Osteocyte (in vitro differentiated cells): ENCODE data around the gene MND1. TPM values are rescaled to one million over a fixed set of nuclear protein-coding genes. Genes with fewer than 3 reads are reported as not detected.

ENCODE experiments used
- DNase-seq: peaks from one replicate; pipeline ENCODE4 v3.0.0; 2021; ENCODE audit warnings: mixed read lengths; ENCODE audit not compliant: unreplicated experiment; ENCODE audit errors: extremely low spot score
- H3K27ac Mint-ChIP-seq: one replicate; pipeline ENCODE4 v1.8.0; 2021; ENCODE audit warnings: mild to moderate bottlenecking, mixed read lengths; ENCODE audit not compliant: unreplicated experiment
- H3K27me3 Mint-ChIP-seq: one replicate; pipeline ENCODE4 v1.8.0; 2021; ENCODE audit warnings: mixed read lengths; ENCODE audit not compliant: unreplicated experiment
- H3K36me3 Mint-ChIP-seq: one replicate; pipeline ENCODE4 v1.8.0; 2021; ENCODE audit warnings: mixed read lengths; ENCODE audit not compliant: unreplicated experiment
- H3K4me1 Mint-ChIP-seq: one replicate; pipeline ENCODE4 v1.8.0; 2021; ENCODE audit warnings: mixed read lengths; ENCODE audit not compliant: unreplicated experiment
- H3K4me3 Mint-ChIP-seq: one replicate; pipeline ENCODE4 v1.8.0; 2021; ENCODE audit warnings: mild to moderate bottlenecking, moderate library complexity, mixed read lengths; ENCODE audit not compliant: unreplicated experiment
- H3K9me3 Mint-ChIP-seq: one replicate; pipeline ENCODE4 v1.8.0; 2021; ENCODE audit warnings: mixed read lengths; ENCODE audit not compliant: unreplicated experiment
- total RNA-seq: library from RNA; stranded (reverse); gene quantifications from 2 replicates; pipeline ENCODE4 v1.2.1, GENCODE V29; 2021
- TF ChIP-seq, protein P1 (sequence below): fragments of 200-600 bp; sonication (generic); IDR thresholded peaks from 2 replicates; pipeline ENCODE4 v1.5.0; 2021; ENCODE audit warnings: antibody characterized with exemption, mild to moderate bottlenecking, moderate library complexity

MND1 gene
- total RNA-seq, 1 donor from 2014 or later = 0.91 TPM

DNA sequence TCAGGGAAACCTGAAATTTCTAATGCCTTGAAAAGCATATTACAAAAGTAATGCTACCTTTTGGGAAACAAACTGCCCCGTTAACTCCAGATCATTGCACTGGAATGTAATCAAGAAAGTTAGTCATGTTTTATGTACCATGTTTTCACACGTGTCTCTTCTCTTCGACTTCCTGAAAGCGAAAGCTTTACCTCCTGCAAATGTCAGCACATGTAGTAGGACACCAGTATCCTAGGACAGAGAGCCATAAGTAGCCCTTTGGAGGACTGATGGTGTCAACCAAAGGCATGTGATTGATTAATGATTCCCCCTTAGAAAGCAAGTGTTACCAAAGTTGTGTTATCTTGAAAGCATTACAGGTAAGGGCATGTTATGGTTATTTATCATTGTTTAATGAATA, 8.8 kb upstream of the MND1 start:
- Mint-ChIP-seq H3K4me1 (no peaks in the 10 kb centered on the region), H3K27ac (no peak overlapping the region), H3K27me3 (no peaks in the 10 kb centered on the region), H3K9me3 (no peaks in the 10 kb centered on the region), H3K36me3 (peaks cover 31% of the 10 kb centered on the region), H3K4me3 (no peak overlapping the region)
- TF ChIP-seq, protein P1, sequence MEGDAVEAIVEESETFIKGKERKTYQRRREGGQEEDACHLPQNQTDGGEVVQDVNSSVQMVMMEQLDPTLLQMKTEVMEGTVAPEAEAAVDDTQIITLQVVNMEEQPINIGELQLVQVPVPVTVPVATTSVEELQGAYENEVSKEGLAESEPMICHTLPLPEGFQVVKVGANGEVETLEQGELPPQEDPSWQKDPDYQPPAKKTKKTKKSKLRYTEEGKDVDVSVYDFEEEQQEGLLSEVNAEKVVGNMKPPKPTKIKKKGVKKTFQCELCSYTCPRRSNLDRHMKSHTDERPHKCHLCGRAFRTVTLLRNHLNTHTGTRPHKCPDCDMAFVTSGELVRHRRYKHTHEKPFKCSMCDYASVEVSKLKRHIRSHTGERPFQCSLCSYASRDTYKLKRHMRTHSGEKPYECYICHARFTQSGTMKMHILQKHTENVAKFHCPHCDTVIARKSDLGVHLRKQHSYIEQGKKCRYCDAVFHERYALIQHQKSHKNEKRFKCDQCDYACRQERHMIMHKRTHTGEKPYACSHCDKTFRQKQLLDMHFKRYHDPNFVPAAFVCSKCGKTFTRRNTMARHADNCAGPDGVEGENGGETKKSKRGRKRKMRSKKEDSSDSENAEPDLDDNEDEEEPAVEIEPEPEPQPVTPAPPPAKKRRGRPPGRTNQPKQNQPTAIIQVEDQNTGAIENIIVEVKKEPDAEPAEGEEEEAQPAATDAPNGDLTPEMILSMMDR = no peak
- DNase-seq = no peak

DNA sequence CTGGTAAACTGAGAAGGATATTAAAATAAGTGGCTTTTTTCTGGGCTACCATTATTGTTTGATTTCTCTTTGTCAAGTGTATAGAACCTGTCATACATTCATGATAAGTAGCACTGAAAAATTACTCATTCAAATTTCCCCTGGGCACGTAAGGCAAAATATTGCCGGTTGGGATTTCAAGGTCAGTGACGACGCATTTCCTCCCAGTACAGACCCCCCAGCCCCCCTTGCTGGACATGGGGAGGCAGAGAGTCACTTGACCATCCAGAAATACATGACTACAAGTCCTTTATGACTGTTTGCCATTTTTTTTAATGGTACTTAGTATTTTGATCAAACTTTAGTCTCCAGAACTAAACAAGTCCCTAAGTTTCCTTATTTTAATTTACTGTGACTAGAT, 6.8 kb upstream of the MND1 start:
- no peaks in the 10 kb centered on the region for H3K4me1 Mint-ChIP-seq
- no peaks in the 10 kb centered on the region for H3K27me3 Mint-ChIP-seq
- no peak overlapping the region for H3K4me3 Mint-ChIP-seq
- H3K9me3 Mint-ChIP-seq = no peaks in the 10 kb centered on the region
- TF ChIP-seq, protein P1 = no peak
- peaks cover 21% of the 10 kb centered on the region for H3K36me3 Mint-ChIP-seq
- H3K27ac Mint-ChIP-seq = no peak overlapping the region
- DNase-seq = no peak

GRCh38 chr4:153341575-153342090, 2.9 kb upstream of the MND1 start:
- TF ChIP-seq, protein P1 = no peak
- Mint-ChIP-seq H3K36me3 (peaks cover 5% of the 10 kb centered on the region), H3K4me1 (peaks cover 16% of the 10 kb centered on the region), H3K27me3 (no peaks in the 10 kb centered on the region), H3K27ac (no peak overlapping the region), H3K4me3 (no peak overlapping the region), H3K9me3 (no peaks in the 10 kb centered on the region)
- DNase-seq = no peak

- peaks cover 18% of the 10 kb centered on the region for H3K4me1 Mint-ChIP-seq
- no peak for DNase-seq
- H3K4me3 Mint-ChIP-seq = no peak overlapping the region
- H3K27me3 Mint-ChIP-seq = no peaks in the 10 kb centered on the region
- H3K9me3 Mint-ChIP-seq = no peaks in the 10 kb centered on the region
- peaks cover 5% of the 10 kb centered on the region for H3K36me3 Mint-ChIP-seq
- TF ChIP-seq, protein P1 = no peak
- no peak overlapping the region for H3K27ac Mint-ChIP-seq
Observed at GRCh38 chr4:153342751-153343552, 1.5 kb upstream of the MND1 start.
